Astrocyte of the spinal cord (primary cell): ENCODE measurements around the gene ENO2.
"Not testable (repeated sequence)": the region's sequence is repeated elsewhere in the genome, so short reads cannot be mapped to it uniquely, and the experiment has no call there.

Experiments
- DNase-seq: peaks from one replicate; pipeline ENCODE4 v3.0.0; 2011; ENCODE audit warnings: low read depth, low spot score
- H3K4me3 ChIP-seq: 2 replicates; pipeline ENCODE4 v1.5.1; 2011; ENCODE audit warnings: low read depth, mild to moderate bottlenecking, low read length, moderate library complexity
- in situ Hi-C: cut with HindIII; loops from 2 replicates; pipeline ENCODE4 v1.10.0; 2017; ENCODE audit warnings: low sequenced_read_pairs
- TF ChIP-seq, protein P1 (sequence below): IDR thresholded peaks from 2 replicates; pipeline ENCODE4 v1.5.1; 2012; ENCODE audit warnings: low read depth, mild to moderate bottlenecking, low read length, inconsistent platforms

Gene ENO2

DNA sequence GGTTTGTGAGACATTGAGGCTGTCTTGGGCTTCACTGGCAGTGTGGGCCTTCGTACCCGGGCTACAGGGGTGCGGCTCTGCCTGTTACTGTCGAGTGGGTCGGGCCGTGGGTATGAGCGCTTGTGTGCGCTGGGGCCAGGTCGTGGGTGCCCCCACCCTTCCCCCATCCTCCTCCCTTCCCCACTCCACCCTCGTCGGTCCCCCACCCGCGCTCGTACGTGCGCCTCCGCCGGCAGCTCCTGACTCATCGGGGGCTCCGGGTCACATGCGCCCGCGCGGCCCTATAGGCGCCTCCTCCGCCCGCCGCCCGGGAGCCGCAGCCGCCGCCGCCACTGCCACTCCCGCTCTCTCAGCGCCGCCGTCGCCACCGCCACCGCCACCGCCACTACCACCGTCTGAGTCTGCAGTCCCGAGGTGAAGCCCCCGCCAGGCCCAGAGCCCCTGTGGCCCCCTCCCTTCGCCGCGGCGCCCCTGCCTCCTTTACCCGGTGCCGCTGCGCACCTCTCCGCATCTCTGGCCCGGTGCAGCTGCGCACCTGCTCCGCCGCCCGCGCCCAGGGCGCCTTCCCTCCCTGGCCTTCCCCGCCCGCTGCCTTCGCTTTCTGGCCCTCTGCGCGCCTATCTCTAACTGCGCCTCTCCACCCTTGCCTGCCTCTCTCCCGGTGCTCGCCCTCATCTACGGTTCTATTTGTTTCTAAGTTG, at the start of gene ENO2:
Gene ENO2 (plus strand): TSS at position 335 of the 701 bp plus-strand sequence. CDS start 1,253 bp downstream, outside the sequence.
- in situ Hi-C loops, result no loop called here
- H3K4me3 ChIP-seq, result peak within 1 kb of the TSS; percentile 60
- DNase-seq, result peak; percentile 62
- TF ChIP-seq, protein P1, sequence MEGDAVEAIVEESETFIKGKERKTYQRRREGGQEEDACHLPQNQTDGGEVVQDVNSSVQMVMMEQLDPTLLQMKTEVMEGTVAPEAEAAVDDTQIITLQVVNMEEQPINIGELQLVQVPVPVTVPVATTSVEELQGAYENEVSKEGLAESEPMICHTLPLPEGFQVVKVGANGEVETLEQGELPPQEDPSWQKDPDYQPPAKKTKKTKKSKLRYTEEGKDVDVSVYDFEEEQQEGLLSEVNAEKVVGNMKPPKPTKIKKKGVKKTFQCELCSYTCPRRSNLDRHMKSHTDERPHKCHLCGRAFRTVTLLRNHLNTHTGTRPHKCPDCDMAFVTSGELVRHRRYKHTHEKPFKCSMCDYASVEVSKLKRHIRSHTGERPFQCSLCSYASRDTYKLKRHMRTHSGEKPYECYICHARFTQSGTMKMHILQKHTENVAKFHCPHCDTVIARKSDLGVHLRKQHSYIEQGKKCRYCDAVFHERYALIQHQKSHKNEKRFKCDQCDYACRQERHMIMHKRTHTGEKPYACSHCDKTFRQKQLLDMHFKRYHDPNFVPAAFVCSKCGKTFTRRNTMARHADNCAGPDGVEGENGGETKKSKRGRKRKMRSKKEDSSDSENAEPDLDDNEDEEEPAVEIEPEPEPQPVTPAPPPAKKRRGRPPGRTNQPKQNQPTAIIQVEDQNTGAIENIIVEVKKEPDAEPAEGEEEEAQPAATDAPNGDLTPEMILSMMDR, result no peak

DNA sequence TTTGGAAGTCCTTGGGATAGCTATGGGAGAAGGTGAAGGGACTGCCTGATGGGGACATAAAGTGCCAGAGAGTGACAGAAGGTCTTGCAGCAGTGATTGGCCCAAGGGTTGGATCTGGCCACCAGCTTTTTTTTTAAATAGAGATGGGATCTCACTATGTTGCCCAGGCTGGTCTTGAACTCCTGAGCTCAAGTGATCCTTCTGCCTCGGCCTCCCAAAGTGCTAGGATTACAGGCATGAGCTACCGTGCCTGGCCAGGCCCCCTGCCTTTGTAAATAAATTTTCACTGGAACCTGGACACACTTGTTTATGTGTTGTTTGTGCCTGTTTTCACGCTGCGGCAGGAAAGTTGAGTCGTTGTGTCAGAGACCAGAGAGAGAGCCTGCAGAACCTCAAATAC, 49.1 kb upstream of the ENO2 start:
- H3K4me3 ChIP-seq, DNase-seq, in situ Hi-C loops: not testable (repeated sequence)

DNA sequence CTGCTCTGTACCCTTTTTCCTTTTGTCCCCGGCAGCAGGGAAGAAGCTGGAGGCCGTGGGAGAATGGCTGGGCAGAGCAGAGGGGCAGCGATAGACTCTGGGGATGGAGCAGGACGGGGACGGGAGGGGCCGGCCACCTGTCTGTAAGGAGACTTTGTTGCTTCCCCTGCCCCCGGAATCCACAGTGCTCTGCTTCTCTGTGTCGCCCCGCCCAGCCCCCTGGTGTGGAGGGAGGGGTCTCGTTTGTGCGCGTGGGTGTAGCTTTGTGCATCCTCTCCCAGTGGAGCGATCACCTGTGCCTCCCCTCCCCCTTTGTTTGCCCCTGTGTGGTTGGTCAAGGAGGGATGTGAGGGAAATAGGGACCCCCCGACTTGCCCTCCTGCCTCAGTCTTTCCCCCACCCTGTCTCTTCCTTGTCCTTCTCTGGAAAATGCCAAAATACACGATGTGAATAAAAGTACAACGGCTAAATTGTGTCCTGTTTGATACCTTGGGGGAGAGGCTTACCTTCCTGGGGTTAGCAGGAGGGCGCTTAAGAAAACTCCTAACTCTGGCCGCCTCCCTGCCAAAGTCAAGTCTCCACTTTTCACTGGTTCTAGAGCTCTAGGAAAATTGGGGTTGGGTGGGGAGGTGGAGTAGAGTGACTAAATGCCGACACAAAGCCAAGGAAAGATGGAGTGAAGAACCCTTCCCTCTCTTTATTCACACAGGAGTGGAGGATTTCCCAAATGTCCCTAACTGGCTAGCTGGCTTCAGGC, 48.0 kb upstream of the ENO2 start:
- H3K4me3 ChIP-seq, result no peak overlapping the region
- in situ Hi-C loops, result no loop called here
- DNase-seq, result no peak
- TF ChIP-seq, protein P1, result no peak

DNA sequence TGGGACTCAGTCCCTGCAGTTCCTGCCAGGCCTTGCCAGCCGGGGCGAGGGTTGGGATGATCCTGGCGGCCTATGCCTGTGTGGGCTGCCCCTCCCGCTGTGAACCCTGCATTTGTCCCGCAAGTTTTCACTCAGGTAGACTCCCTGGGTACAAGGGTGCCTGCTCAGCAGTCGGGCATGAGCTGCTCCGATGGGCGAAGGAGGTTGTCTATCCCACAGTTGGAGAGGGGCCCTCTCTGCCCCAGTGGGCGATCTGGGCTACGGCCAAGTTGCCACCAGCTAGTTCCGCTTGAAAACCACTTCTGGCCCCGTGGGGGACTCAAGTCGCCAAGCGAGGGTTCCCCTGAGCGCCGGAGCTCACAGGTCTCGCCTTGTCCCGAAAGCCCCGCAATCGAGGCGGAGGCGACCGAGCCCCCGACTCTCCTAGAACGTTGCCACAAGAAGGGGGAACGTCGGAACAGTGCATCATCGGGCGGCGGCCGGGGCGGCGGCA, 47.4 kb upstream of the ENO2 start:
- in situ Hi-C loops, result no loop called here
- TF ChIP-seq, protein P1, result no peak
- DNase-seq, result no peak
- H3K4me3 ChIP-seq, result peak overlapping the region; percentile 65

DNA sequence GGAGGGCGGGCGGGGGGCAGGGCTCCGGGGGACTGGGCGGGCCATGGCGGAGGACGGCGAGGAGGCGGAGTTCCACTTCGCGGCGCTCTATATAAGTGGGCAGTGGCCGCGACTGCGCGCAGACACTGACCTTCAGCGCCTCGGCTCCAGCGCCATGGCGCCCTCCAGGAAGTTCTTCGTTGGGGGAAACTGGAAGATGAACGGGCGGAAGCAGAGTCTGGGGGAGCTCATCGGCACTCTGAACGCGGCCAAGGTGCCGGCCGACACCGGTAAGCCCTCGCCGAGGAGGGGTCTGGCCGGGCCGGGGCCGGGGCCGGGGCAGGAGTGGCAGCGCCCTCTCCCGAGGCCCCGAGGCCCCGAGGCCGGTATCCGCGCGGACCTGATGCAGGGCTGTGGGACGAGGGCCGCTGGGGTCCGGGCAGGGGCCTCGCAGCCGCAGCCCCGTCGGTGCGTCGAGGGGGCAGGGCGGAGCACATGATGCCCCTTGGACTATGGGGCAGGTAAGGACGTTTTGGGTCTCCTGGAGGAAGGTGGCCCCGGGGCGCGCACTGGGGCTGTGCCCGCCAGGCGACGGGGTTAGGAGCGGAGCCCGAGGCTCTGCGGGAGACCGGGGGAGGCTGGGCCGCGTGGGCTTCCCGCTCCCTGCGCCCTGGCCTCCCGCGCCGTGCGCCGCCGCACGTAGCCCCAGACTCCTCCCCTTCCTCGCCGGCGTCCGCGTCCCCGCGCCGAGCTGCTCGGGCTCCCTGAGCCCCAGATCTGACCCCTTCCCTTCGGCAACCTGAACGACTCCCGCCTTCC, 46.8 kb upstream of the ENO2 start, which contains the start of gene TPI1:
Gene TPI1 (plus strand): TSS at position 119 of the 798 bp plus-strand sequence. CDS start 36 bp downstream, at position 155.
- TF ChIP-seq, protein P1, result no peak
- in situ Hi-C loops, result no loop called here
- peak; percentile 78 for DNase-seq
- peak within 1 kb of the TSS; percentile 65 for H3K4me3 ChIP-seq

DNA sequence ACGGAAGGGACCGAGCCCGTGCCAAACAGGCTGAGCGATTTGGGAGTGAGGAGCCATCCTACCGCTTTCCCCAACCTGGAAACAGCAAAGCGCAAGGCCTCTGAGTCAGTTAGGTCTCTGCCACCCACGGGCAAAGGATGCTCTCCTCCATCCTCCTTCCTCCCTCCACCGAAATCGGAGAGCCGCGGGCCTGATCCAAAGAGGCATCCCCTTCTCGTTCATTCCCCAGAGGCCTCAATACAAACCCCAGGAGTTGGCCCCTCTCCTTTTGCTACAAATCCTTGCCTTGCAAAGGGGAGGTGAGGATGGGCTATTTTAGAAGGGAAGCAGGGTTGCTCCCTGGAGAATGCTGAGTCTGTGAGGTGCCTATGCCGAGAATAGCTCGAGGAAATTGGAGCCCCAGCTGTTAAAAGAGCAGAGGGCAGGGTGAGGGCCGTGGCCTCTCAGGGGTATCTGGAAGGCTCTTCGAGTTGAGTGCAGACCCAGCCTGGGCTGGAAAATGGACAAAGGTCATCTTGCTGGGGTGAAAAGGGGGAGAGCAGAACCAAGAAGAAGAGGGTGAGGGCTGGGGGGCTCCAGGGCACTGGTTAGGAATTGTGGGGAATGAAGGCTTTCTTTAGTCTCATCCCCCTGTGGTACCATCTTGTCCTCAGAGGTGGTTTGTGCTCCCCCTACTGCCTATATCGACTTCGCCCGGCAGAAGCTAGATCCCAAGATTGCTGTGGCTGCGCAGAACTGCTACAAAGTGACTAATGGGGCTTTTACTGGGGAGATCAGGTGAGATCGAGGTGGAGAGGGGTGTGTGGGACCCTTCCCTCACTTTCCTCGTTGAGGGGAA, 46.0 kb upstream of the ENO2 start:
- peak; percentile 26 for DNase-seq
- in situ Hi-C loops, result no loop called here
- H3K4me3 ChIP-seq, result peak overlapping the region; percentile 65
- TF ChIP-seq, protein P1, result peak; percentile 31
